Hepatocyte (in vitro differentiated cells): ENCODE measurements around the gene HBE1. TPM values are rescaled to one million over a fixed set of nuclear protein-coding genes. Genes with fewer than 3 reads are reported as not detected.

Experiments
- DNase-seq: peaks from one replicate; pipeline ENCODE4 v3.0.0-alpha.2; 2016; ENCODE audit warnings: low spot score
- H2AFZ ChIP-seq: fragments of 200-600 bp; sonication (generic); 2 replicates; pipeline ENCODE4 v1.6.0; 2016; ENCODE audit warnings: antibody characterized with exemption, mild to moderate bottlenecking
- H3K27ac ChIP-seq: fragments of 200-600 bp; sonication (generic); 2 replicates; pipeline ENCODE4 v1.5.1; 2016; ENCODE audit warnings: mild to moderate bottlenecking
- H3K27me3 ChIP-seq: fragments of 200-600 bp; sonication (generic); 2 replicates; pipeline ENCODE4 v1.6.1; 2016
- H3K36me3 ChIP-seq: fragments of 200-600 bp; sonication (generic); replicated peaks from 2 replicates; pipeline ENCODE4 v1.5.1; 2016; ENCODE audit warnings: low read depth; ENCODE audit not compliant: insufficient read depth
- H3K4me1 ChIP-seq: fragments of 200-600 bp; sonication (generic); 2 replicates; pipeline ENCODE4 v1.5.1; 2016; ENCODE audit warnings: mild to moderate bottlenecking, moderate library complexity; ENCODE audit not compliant: insufficient read depth
- H3K4me2 ChIP-seq: fragments of 200-600 bp; sonication (generic); 2 replicates; pipeline ENCODE4 v1.6.0; 2016
- H3K4me3 ChIP-seq: fragments of 200-600 bp; sonication (generic); 2 replicates; pipeline ENCODE4 v1.5.1; 2016; ENCODE audit warnings: mild to moderate bottlenecking
- H3K79me2 ChIP-seq: fragments of 200-600 bp; sonication (generic); 2 replicates; pipeline ENCODE4 v1.6.0; 2017; ENCODE audit warnings: mild to moderate bottlenecking
- H3K9me2 ChIP-seq: fragments of 200-600 bp; sonication (generic); replicated peaks from 2 replicates; pipeline ENCODE4 v1.6.0; 2017; ENCODE audit warnings: mild to moderate bottlenecking; ENCODE audit not compliant: insufficient read depth
- H3K9me3 ChIP-seq: fragments of 200-600 bp; sonication (generic); 2 replicates; pipeline ENCODE4 v1.5.1; 2016; ENCODE audit warnings: low read depth, mild to moderate bottlenecking
- H4K20me1 ChIP-seq: fragments of 200-600 bp; sonication (generic); 2 replicates; pipeline ENCODE4 v1.6.0; 2016; ENCODE audit warnings: mild to moderate bottlenecking; ENCODE audit not compliant: insufficient read depth, poor library complexity, severe bottlenecking
- CTCF ChIP-seq: fragments of 200-600 bp; sonication (generic); IDR thresholded peaks from 2 replicates; pipeline ENCODE4 v1.5.1; 2016; ENCODE audit warnings: antibody characterized with exemption, mild to moderate bottlenecking; ENCODE audit not compliant: poor library complexity
- EZH2 ChIP-seq: fragments of 200-600 bp; sonication (generic); IDR thresholded peaks from 2 replicates; pipeline ENCODE4 v1.6.1; 2016; ENCODE audit warnings: antibody characterized with exemption, mild to moderate bottlenecking, borderline replicate concordance
- EZH2phosphoT487 ChIP-seq: fragments of 200-600 bp; sonication (generic); IDR thresholded peaks from one replicate; pipeline ENCODE4 v1.6.1; 2018; ENCODE audit warnings: antibody characterized with exemption, mild to moderate bottlenecking, low read depth, moderate library complexity; ENCODE audit not compliant: unreplicated experiment, severe bottlenecking
- WGBS: methylation state at CpG from one replicate; pipeline ENCODE4 v1.1.6; 2016; ENCODE audit warnings: low lambda C conversion rate; ENCODE audit errors: missing lambda C conversion rate; 5-methylcytosine and 5-hydroxymethylcytosine counted together
- polyA plus RNA-seq: library from polyadenylated mRNA; unstranded; fragments of >200 nt; fragmentation: Nextera tagmentation; extraction: Ambion mirVana; gene quantifications from 2 replicates; pipeline ENCODE4 v1.2.1, GENCODE V29; 2016
- total RNA-seq: library from RNA; depleted of rRNA; stranded (reverse); fragments of >200 nt; gene quantifications from 2 replicates; pipeline ENCODE4 v1.2.3, GENCODE V29; 2014

The HBE1 gene
- total and polyA plus RNA-seq, 2 experiments from 2014 or later = 0.25 to 1.1 TPM

- Histone ChIP-seq H3K4me2 (no peak overlapping the region), H3K4me3 (no peak overlapping the region), H3K9me2 (no peaks in the 10 kb centered on the region), H3K79me2 (no peaks in the 10 kb centered on the region), H3K9me3 (no peaks in the 10 kb centered on the region), H3K27me3 (no peaks in the 10 kb centered on the region), H2AFZ (no peak overlapping the region), H3K27ac (no peak overlapping the region), H4K20me1 (no peaks in the 10 kb centered on the region), H3K4me1 (no peaks in the 10 kb centered on the region), H3K36me3 (no peaks in the 10 kb centered on the region)
- 88% methylated on average over 2 of the region's 2 CpGs for WGBS
- no peak for TF ChIP-seq EZH2
- no peak for TF ChIP-seq EZH2phosphoT487
- no peak for TF ChIP-seq CTCF
- no peak for DNase-seq
Observed at GRCh38 chr11:5231111-5231510, 38.6 kb downstream of the HBE1 start.

GRCh38 chr11:5230266-5230665 lies 39.5 kb downstream of the HBE1 start:
- Histone ChIP-seq H3K36me3 (no peaks in the 10 kb centered on the region), H3K4me3 (no peak overlapping the region), H4K20me1 (no peaks in the 10 kb centered on the region), H3K4me1 (no peaks in the 10 kb centered on the region), H3K4me2 (no peak overlapping the region), H3K9me3 (no peaks in the 10 kb centered on the region), H2AFZ (no peak overlapping the region), H3K27ac (no peak overlapping the region), H3K79me2 (no peaks in the 10 kb centered on the region), H3K27me3 (no peaks in the 10 kb centered on the region), H3K9me2 (no peaks in the 10 kb centered on the region)
- DNase-seq = no peak
- TF ChIP-seq CTCF = no peak
- no peak for TF ChIP-seq EZH2phosphoT487
- no peak for TF ChIP-seq EZH2
- 83% methylated on average over 1 of the region's 1 CpG for WGBS

- WGBS = 88% methylated on average over 2 of the region's 2 CpGs
Observed at GRCh38 chr11:5229796-5230195, 39.9 kb downstream of the HBE1 start.

More at GRCh38 chr11:5229796-5230195, 39.9 kb downstream of the HBE1 start:
- H3K4me2 ChIP-seq = no peak overlapping the region
- H3K27ac ChIP-seq = no peak overlapping the region
- H4K20me1 ChIP-seq = no peaks in the 10 kb centered on the region
- H3K36me3 ChIP-seq = no peaks in the 10 kb centered on the region
- H3K4me1 ChIP-seq = no peaks in the 10 kb centered on the region
- no peaks in the 10 kb centered on the region for H3K9me3 ChIP-seq
- no peak overlapping the region for H2AFZ ChIP-seq
- H3K27me3 ChIP-seq = no peaks in the 10 kb centered on the region
- no peaks in the 10 kb centered on the region for H3K79me2 ChIP-seq
- no peak for DNase-seq
- TF ChIP-seq EZH2 (no peak), EZH2phosphoT487 (no peak), CTCF (no peak)
- H3K4me3 ChIP-seq = no peak overlapping the region
- no peaks in the 10 kb centered on the region for H3K9me2 ChIP-seq
